Choroid plexus epithelial cell (primary cell): ENCODE data around the gene PPP1R8.
"Not testable (repeated sequence)": the region's sequence is repeated elsewhere in the genome, so short reads cannot be mapped to it uniquely, and the experiment has no call there.

Experiments
- DNase-seq: peaks from one replicate; pipeline ENCODE4 v3.0.0-alpha.2; 2010; ENCODE audit warnings: low read depth
- H3K4me3 ChIP-seq: 2 replicates; pipeline ENCODE4 v1.5.1; 2011; ENCODE audit warnings: low read depth, mild to moderate bottlenecking, control low read depth, low read length, moderate library complexity
- TF ChIP-seq, protein P1 (sequence below): conservative IDR thresholded peaks from 2 replicates; pipeline ENCODE4 v1.5.1; 2011; ENCODE audit warnings: low read depth, mild to moderate bottlenecking, control low read depth, inconsistent platforms, low read length, moderate library complexity

Gene PPP1R8

DNA sequence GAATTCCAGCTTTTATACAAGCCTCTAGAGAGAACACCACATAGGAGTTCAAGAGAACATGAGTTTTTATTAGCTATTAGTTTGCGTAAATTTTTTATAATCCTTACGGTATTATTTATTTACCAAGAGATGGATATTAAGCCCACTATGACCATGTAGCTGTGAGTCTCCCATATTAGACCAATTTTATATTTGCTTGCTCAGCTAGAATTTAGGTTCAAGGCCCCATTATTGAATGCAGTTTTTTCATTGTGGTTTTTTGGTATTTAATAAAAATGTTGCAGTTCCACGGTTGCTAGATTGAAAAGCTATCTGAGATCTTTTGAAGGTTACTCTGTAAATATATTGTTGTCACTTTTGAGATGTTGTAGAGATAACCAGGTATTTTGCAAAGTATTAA lies 2.9 kb downstream of the PPP1R8 start:
- TF ChIP-seq, protein P1, sequence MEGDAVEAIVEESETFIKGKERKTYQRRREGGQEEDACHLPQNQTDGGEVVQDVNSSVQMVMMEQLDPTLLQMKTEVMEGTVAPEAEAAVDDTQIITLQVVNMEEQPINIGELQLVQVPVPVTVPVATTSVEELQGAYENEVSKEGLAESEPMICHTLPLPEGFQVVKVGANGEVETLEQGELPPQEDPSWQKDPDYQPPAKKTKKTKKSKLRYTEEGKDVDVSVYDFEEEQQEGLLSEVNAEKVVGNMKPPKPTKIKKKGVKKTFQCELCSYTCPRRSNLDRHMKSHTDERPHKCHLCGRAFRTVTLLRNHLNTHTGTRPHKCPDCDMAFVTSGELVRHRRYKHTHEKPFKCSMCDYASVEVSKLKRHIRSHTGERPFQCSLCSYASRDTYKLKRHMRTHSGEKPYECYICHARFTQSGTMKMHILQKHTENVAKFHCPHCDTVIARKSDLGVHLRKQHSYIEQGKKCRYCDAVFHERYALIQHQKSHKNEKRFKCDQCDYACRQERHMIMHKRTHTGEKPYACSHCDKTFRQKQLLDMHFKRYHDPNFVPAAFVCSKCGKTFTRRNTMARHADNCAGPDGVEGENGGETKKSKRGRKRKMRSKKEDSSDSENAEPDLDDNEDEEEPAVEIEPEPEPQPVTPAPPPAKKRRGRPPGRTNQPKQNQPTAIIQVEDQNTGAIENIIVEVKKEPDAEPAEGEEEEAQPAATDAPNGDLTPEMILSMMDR, result no peak
- H3K4me3 ChIP-seq, result no peak overlapping the region
- no peak for DNase-seq

DNA sequence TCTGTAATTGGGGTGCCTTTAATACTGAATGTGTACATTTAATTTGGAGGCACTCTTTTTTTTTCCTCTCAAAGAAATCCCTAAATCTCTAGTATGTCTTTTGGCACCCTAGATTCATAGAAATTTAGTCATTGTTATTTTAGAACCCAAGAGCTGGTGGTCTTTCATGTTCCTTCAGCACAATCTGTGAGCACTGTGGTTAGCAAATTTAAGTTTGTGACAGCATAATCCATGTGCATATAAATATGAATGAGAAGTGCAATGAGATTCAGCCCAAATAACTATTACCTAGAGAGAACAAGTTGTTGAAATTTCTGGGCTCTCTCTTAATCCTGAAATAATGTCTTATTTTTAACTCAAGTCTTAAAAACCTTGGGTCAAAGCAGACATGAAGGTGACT lies 4.5 kb downstream of the PPP1R8 start:
- TF ChIP-seq, protein P1, result no peak
- DNase-seq, result no peak

DNA sequence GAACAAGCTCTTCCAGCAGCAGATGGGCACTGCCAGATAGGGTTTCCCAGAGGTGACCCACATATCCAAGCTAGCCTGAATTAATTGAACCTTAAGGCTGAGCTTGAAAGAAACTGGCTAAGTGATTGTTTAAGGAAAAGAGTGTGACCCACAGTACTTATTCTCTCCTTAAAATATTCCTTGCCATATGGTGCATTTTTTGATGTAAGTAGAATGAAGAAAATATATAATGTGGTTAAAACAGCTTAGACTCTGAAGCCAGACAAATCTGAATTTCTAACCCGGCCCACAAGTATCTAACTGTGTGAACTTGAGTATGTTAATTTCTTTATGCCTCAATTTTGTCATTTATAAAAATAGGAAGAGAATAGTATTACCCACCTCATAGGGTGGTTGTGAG lies 4.9 kb downstream of the PPP1R8 start:
- TF ChIP-seq, protein P1, result no peak
- no peak overlapping the region for H3K4me3 ChIP-seq
- no peak for DNase-seq

More for the DNA sequence above, 4.5 kb downstream of the PPP1R8 start:
- no peak overlapping the region for H3K4me3 ChIP-seq

DNA sequence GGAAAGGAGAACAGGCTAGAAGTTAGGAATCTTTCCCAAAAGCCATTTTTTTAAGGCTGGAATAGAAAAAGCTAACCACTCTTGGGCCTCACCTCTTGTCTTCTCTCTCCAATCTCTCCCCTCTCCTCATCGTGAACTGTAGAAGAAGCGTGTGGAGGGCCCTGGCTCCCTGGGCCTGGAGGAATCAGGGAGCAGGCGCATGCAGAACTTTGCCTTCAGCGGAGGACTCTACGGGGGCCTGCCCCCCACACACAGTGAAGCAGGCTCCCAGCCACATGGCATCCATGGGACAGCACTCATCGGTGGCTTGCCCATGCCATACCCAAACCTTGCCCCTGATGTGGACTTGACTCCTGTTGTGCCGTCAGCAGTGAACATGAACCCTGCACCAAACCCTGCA lies 19.4 kb downstream of the PPP1R8 start:
- TF ChIP-seq, protein P1, result no peak
- no peak for DNase-seq
- no peak overlapping the region for H3K4me3 ChIP-seq

DNA sequence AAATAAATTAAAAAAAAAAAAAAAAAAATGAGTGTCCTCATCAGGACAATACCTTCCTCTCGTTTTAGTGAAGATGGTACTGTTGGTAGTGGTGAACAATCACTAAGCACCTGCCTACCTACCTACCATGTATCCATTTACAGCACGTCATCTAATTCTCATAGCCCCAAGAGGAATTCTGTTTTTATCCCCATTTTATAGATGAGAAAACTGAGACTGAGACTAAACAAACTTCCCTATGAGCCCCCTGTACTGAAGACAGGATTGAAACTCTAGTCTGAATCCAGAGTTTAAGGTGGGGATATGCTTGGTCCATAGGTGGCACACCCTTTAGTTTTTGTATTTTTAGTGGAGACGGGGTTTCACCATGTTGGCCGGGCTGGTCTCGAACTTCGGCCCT lies 24.5 kb downstream of the PPP1R8 start:
- H3K4me3 ChIP-seq, result no peak overlapping the region
- TF ChIP-seq, protein P1, result no peak
- no peak for DNase-seq

DNA sequence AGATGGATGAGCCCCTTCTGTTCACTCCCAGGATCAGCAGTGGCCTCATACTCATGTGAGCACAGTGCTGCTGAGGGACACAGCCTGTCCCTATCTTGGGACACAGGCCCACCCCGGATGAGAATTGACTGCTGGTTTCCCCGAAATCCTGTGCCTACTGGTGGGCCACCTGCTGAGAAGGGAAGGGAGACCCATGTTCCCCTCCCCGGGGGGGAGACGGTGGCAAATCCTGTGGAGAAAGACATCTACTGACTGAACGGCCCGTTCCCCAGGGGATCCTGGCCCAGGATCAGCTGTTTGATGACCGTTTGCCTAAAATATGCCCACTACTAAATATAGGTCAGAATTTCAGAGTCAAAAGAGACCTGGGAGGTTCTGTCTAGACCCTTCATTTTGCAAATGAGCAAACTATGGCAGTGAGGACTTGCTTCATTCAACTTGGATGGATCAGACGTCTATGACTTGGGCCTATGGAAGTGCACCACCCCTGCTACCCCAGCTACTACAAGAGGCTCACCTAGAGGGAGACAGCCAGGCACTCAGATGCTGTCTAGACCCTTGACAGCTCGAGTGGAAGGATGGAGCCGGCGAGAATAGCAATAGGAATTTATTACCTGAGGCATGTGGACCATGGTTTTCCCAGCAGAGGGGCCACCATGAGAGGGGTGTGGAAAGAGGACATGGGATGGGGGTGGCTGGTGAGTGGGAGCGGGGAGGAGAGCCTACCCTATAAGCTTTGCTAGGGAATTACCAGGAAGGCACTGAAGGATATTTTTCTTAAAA lies 26.2 kb downstream of the PPP1R8 start:
- TF ChIP-seq, protein P1, result no peak
- no peak overlapping the region for H3K4me3 ChIP-seq
- DNase-seq, result no peak

DNA sequence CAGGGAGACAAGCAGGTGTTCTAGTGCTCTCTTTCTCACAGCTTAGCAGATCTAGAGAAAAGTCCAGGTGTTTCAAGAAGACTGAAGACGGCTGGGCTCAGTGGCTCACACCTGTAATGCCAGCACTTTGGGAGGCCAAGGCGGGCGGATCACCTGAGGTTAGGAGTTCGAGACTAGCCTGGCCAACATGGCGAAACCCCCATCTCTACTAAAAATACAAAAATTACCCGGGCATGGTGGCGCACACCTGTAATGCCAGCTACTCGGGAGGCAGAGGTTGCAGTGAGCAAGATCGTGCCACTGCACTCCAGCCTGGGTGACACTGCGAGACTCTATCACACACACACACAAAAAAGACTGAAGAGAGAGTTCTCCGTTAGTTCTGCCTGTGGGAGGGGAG lies 27.0 kb downstream of the PPP1R8 start:
- not testable (repeated sequence) for DNase-seq, H3K4me3 ChIP-seq
